Suprapubic skin (tissue), 4 donors: ENCODE data around the gene E2F4. TPM values are rescaled to one million over a fixed set of nuclear protein-coding genes. Genes with fewer than 3 reads are reported as not detected.

Experiments
- DNase-seq, 2 donors: peaks; one replicate each; pipeline ENCODE4 v3.0.0-alpha.2; 2019; ENCODE audit warnings: low spot score in 2 of 2
- H3K27ac ChIP-seq: fragments of 200-600 bp; sonication (generic); one replicate; pipeline ENCODE4 v1.5.1; 2019
- H3K27me3 ChIP-seq: fragments of 200-600 bp; sonication (generic); one replicate; pipeline ENCODE4 v1.5.1; 2019
- H3K36me3 ChIP-seq: fragments of 200-600 bp; sonication (generic); one replicate; pipeline ENCODE4 v1.5.1; 2019
- H3K4me1 ChIP-seq: fragments of 200-600 bp; sonication (generic); one replicate; pipeline ENCODE4 v1.5.1; 2019
- H3K4me3 ChIP-seq: fragments of 200-600 bp; sonication (generic); one replicate; pipeline ENCODE4 v1.5.1; 2019; ENCODE audit warnings: mild to moderate bottlenecking
- H3K9me3 ChIP-seq: fragments of 200-600 bp; sonication (generic); one replicate; pipeline ENCODE4 v1.5.1; 2019
- CTCF ChIP-seq, 2 donors: fragments of 200-600 bp in 1 of 2; fragments of 450-650 bp in 1 of 2; sonication (generic) in 1 of 2; IDR thresholded peaks; one replicate each; pipeline ENCODE4 v1.5.1; 2016 to 2019; ENCODE audit warnings: antibody characterized with exemption in 2 of 2, mild to moderate bottlenecking in 1 of 2, moderate library complexity in 1 of 2
- EP300 ChIP-seq: sonication (generic); formaldehyde crosslinking; IDR thresholded peaks from one replicate; pipeline ENCODE4 v1.6.1; 2017; ENCODE audit warnings: antibody characterized with exemption
- POLR2A ChIP-seq, 2 donors: fragments of 450-650 bp; IDR thresholded peaks; one replicate each; pipeline ENCODE4 v1.6.1; 2017; ENCODE audit warnings: antibody characterized with exemption in 2 of 2, mild to moderate bottlenecking in 2 of 2, moderate library complexity in 2 of 2
- POLR2AphosphoS5 ChIP-seq, 3 donors: sonication (generic); formaldehyde crosslinking; IDR thresholded peaks; one replicate each; pipeline ENCODE4 v1.6.1; 2017; ENCODE audit warnings: antibody characterized with exemption in 3 of 3
- WGBS: methylation state at CpG from one replicate; pipeline ENCODE4 v1.1.5; 2018; 5-methylcytosine and 5-hydroxymethylcytosine counted together
- total RNA-seq, 4 donors: library from RNA; depleted of rRNA; stranded (reverse); fragments of >200 nt; gene quantifications; one replicate each; pipeline ENCODE4 v1.1.0, GENCODE V29; 2016

Gene E2F4
- total RNA-seq, 4 donors from 2014 or later = 92.6 to 106 (median 96.8) TPM

GRCh38 chr16:67190041-67190440 is 1.9 kb upstream of the E2F4 start, which contains the start of gene EXOC3L1:
Gene EXOC3L1, minus strand, starts transcription at chr16:67190136. Its CDS starts 460 bp downstream, at chr16:67189676.
- WGBS = 44% methylated on average over 5 of the region's 6 CpGs
- no peak within 1 kb of the TSS for H3K27ac ChIP-seq
- TF ChIP-seq POLR2AphosphoS5 (IDR thresholded peaks at IDR 0.05) = no peak
- no peak for TF ChIP-seq POLR2A (IDR thresholded peaks at IDR 0.05)
- no peak for TF ChIP-seq EP300
- no peak for TF ChIP-seq CTCF (IDR thresholded peaks at IDR 0.05)
- H3K36me3 ChIP-seq = peaks cover 13% of the 10 kb centered on the region
- H3K4me1 ChIP-seq = peaks cover 37% of the 10 kb centered on the region
- no peak within 1 kb of the TSS for H3K4me3 ChIP-seq
- no peak for DNase-seq
- H3K9me3 ChIP-seq = no peaks in the 10 kb centered on the region
- no peaks in the 10 kb centered on the region for H3K27me3 ChIP-seq

- Histone ChIP-seq H3K9me3 (no peaks in the 10 kb centered on the region), H3K4me1 (peaks cover 30% of the 10 kb centered on the region), H3K27me3 (no peaks in the 10 kb centered on the region), H3K4me3 (no peak overlapping the region), H3K27ac (no peak overlapping the region), H3K36me3 (peaks cover 19% of the 10 kb centered on the region)
- WGBS = 78% methylated on average over 13 of the region's 13 CpGs
- no peak for DNase-seq
- TF ChIP-seq CTCF (IDR thresholded peaks at IDR 0.05) (no peak), POLR2A (IDR thresholded peaks at IDR 0.05) (no peak), EP300 (no peak), POLR2AphosphoS5 (IDR thresholded peaks at IDR 0.05) (no peak)
Measured at GRCh38 chr16:67190448-67191399, 1.2 kb upstream of the E2F4 start.

- Histone ChIP-seq H3K36me3 (peaks cover 27% of the 10 kb centered on the region), H3K4me1 (peaks cover 29% of the 10 kb centered on the region), H3K9me3 (no peaks in the 10 kb centered on the region), H3K27me3 (no peaks in the 10 kb centered on the region), H3K4me3 (peak overlapping the region; percentile 83), H3K27ac (no peak overlapping the region)
- no peak for TF ChIP-seq POLR2AphosphoS5 (IDR thresholded peaks at IDR 0.05)
- no peak for TF ChIP-seq POLR2A (IDR thresholded peaks at IDR 0.05)
- TF ChIP-seq CTCF (IDR thresholded peaks at IDR 0.05) = no peak
- no peak for TF ChIP-seq EP300
- no peak for DNase-seq
- WGBS = 26% methylated on average over 9 of the region's 9 CpGs
Measured at GRCh38 chr16:67191411-67191994, 452 bp upstream of the E2F4 start.

- TF ChIP-seq CTCF (IDR thresholded peaks at IDR 0.05) = no peak
- no peak for TF ChIP-seq POLR2AphosphoS5 (IDR thresholded peaks at IDR 0.05)
- no peak for TF ChIP-seq POLR2A (IDR thresholded peaks at IDR 0.05)
- no peak for TF ChIP-seq EP300
- DNase-seq = no peak
- Histone ChIP-seq H3K4me3 (peak overlapping the region; percentile 83), H3K36me3 (peaks cover 41% of the 10 kb centered on the region), H3K27ac (peak overlapping the region; percentile 55), H3K9me3 (no peaks in the 10 kb centered on the region), H3K4me1 (peaks cover 36% of the 10 kb centered on the region), H3K27me3 (no peaks in the 10 kb centered on the region)
- WGBS = 25% methylated on average over 17 of the region's 17 CpGs
Measured at GRCh38 chr16:67192781-67193361, 916 bp downstream of the E2F4 start.

GRCh38 chr16:67193536-67193935 is 1.6 kb downstream of the E2F4 start:
- Histone ChIP-seq H3K27me3 (no peaks in the 10 kb centered on the region), H3K4me1 (peaks cover 43% of the 10 kb centered on the region), H3K27ac (no peak overlapping the region), H3K9me3 (no peaks in the 10 kb centered on the region), H3K4me3 (peak overlapping the region; percentile 83), H3K36me3 (peaks cover 44% of the 10 kb centered on the region)
- DNase-seq = no peak
- TF ChIP-seq POLR2AphosphoS5 (IDR thresholded peaks at IDR 0.05) (no peak), POLR2A (IDR thresholded peaks at IDR 0.05) (no peak), EP300 (no peak), CTCF (IDR thresholded peaks at IDR 0.05) (no peak)
